Neuronal stem cell (in vitro differentiated cells): ENCODE results near the gene ENTHD1.

Experiments
- DNase-seq: peaks from one replicate; pipeline ENCODE4 v3.0.0-alpha.2; 2013; ENCODE audit warnings: low spot score
- H2AFZ ChIP-seq: one replicate; pipeline ENCODE4 v1.6.1; 2013; ENCODE audit warnings: mild to moderate bottlenecking, low read length, inconsistent platforms
- H2AK5ac ChIP-seq: 2 replicates; pipeline ENCODE4 v1.6.1; 2013; ENCODE audit warnings: low read depth, mild to moderate bottlenecking, inconsistent platforms, low read length, moderate library complexity, mixed read lengths
- H2BK120ac ChIP-seq: 2 replicates; pipeline ENCODE4 v1.6.1; 2013; ENCODE audit warnings: low read depth, mild to moderate bottlenecking, inconsistent platforms, low read length, moderate library complexity, mixed read lengths
- H2BK12ac ChIP-seq: one replicate; pipeline ENCODE4 v1.6.1; 2013; ENCODE audit warnings: low read length, inconsistent platforms
- H2BK15ac ChIP-seq: 2 replicates; pipeline ENCODE4 v1.6.1; 2013; ENCODE audit warnings: mild to moderate bottlenecking, low read length, inconsistent platforms, mixed read lengths
- H2BK5ac ChIP-seq: one replicate; pipeline ENCODE4 v1.6.1; 2013; ENCODE audit warnings: inconsistent platforms, mild to moderate bottlenecking, low read length, moderate library complexity
- H3K14ac ChIP-seq: one replicate; pipeline ENCODE4 v1.6.1; 2013; ENCODE audit warnings: low read length, inconsistent platforms
- H3K18ac ChIP-seq: 2 replicates; pipeline ENCODE4 v1.6.1; 2013; ENCODE audit warnings: low read length, inconsistent platforms
- H3K23ac ChIP-seq: 2 replicates; pipeline ENCODE4 v1.6.1; 2013; ENCODE audit warnings: low read depth, mild to moderate bottlenecking, mixed read lengths, low read length, inconsistent platforms; ENCODE audit not compliant: poor library complexity
- H3K27ac ChIP-seq: replicated peaks from 3 replicates; pipeline ENCODE4 v1.5.1; 2013; ENCODE audit warnings: low read length, inconsistent platforms
- H3K27me3 ChIP-seq, 3 experiments: 2 replicates each; pipeline ENCODE4 v1.6.1; 2013; ENCODE audit warnings: low read length in 3 of 3, mild to moderate bottlenecking in 2 of 3, inconsistent platforms in 1 of 3, low read depth in 1 of 3, mixed read lengths in 1 of 3, moderate library complexity in 1 of 3; ENCODE audit not compliant: control insufficient read depth in 3 of 3, insufficient read depth in 3 of 3
- H3K36me3 ChIP-seq, 2 donors: replicated peaks in 1 of 2; 2 replicates each; pipeline ENCODE4 v1.6.1; 2013; ENCODE audit warnings: low read length in 2 of 2; ENCODE audit not compliant: control insufficient read depth in 2 of 2, insufficient read depth in 2 of 2
- H3K4ac ChIP-seq: 2 replicates; pipeline ENCODE4 v1.6.1; 2013; ENCODE audit warnings: inconsistent platforms, mild to moderate bottlenecking, low read length, moderate library complexity
- H3K4me1 ChIP-seq, 2 donors: 1 replicate in 1 of 2; 2 replicates in 1 of 2; pipeline ENCODE4 v1.6.1; 2013; ENCODE audit warnings: low read length in 2 of 2, low read depth in 1 of 2; ENCODE audit not compliant: control insufficient read depth in 2 of 2, insufficient read depth in 1 of 2
- H3K4me2 ChIP-seq: one replicate; pipeline ENCODE4 v1.6.1; 2013; ENCODE audit warnings: mild to moderate bottlenecking, low read length, inconsistent platforms; ENCODE audit not compliant: insufficient read depth, poor library complexity, severe bottlenecking
- H3K4me3 ChIP-seq, 2 donors: 2 replicates each; pipeline ENCODE4 v1.5.1; 2013; ENCODE audit warnings: low read length in 2 of 2, mild to moderate bottlenecking in 2 of 2, inconsistent platforms in 1 of 2, moderate library complexity in 1 of 2
- H3K79me1 ChIP-seq: one replicate; pipeline ENCODE4 v1.6.1; 2013; ENCODE audit warnings: low read depth, mild to moderate bottlenecking, inconsistent platforms, low read length, moderate library complexity
- H3K9ac ChIP-seq: one replicate; pipeline ENCODE4 v1.6.1; 2013; ENCODE audit warnings: mild to moderate bottlenecking, low read depth, low read length, inconsistent platforms; ENCODE audit not compliant: poor library complexity
- H3K9me3 ChIP-seq, 2 donors: replicated peaks in 1 of 2; 2 replicates each; pipeline versions ENCODE3 to v1.6.1; 2013; ENCODE audit warnings: low read length in 2 of 2, mild to moderate bottlenecking in 2 of 2, inconsistent platforms in 1 of 2, low read depth in 1 of 2, mixed read lengths in 1 of 2, moderate library complexity in 1 of 2; ENCODE audit not compliant: control insufficient read depth in 2 of 2, insufficient read depth in 1 of 2
- H4K8ac ChIP-seq: one replicate; pipeline ENCODE4 v1.6.1; 2013; ENCODE audit warnings: low read depth, mild to moderate bottlenecking, inconsistent platforms, low read length, moderate library complexity
- H4K91ac ChIP-seq: one replicate; pipeline ENCODE4 v1.6.1; 2013; ENCODE audit warnings: low read length, low read depth, mild to moderate bottlenecking, inconsistent platforms; ENCODE audit not compliant: poor library complexity
- WGBS, 2 donors: extraction: QIAGEN DNeasy Blood & Tissue Kit; methylation state at CpG; one replicate each; pipeline ENCODE4 v1.1.7; 2013; ENCODE audit warnings: missing lambda C conversion rate in 2 of 2, mixed read lengths in 1 of 2; ENCODE audit not compliant: insufficient read length in 2 of 2, insufficient replicate concordance in 1 of 2; ENCODE audit errors: extremely low coverage in 2 of 2; 5-methylcytosine and 5-hydroxymethylcytosine counted together

Gene ENTHD1

DNA sequence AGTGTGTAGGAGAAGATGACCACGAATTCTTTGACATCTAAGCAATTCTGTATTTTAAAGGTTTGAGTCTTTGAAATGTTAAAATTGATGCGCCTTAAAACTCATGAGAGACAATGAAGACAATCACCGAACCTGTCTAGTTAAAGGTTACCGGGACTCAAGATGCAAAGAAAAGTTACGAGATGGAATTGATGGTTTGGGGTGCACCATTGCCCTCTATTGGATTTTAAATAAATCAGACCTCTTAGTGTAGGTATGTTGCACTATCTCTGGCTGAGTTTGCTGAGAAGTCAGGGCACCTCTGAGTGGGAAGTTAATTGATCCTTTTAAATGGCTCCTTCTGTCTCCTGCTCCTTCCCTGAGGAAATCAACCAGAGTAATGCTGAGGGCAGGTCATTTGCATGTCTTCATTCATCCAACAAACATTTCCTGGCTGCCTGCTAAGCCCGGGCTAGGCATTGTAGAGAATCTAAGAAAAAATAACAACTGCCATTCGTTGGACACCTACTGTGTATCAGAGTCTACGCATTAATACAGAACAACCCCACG lies 47.3 kb upstream of the ENTHD1 start:
- Histone ChIP-seq H3K27me3 (peaks cover 0 to 8% (median 0%) of the 10 kb centered on the region in 3 experiments), H3K23ac (no peak overlapping the region), H3K4me2 (no peak overlapping the region), H2BK12ac (no peak overlapping the region), H3K4ac (no peak overlapping the region), H4K8ac (no peak overlapping the region), H2AK5ac (no peak overlapping the region), H3K36me3 (no peaks in the 10 kb centered on the region), H2BK15ac (no peak overlapping the region), H2BK5ac (no peak overlapping the region), H3K9me3 (no peaks in the 10 kb centered on the region), H4K91ac (no peak overlapping the region), H3K9ac (no peak overlapping the region), H3K18ac (no peak overlapping the region), H3K14ac (no peak overlapping the region), H3K79me1 (no peaks in the 10 kb centered on the region), H3K4me1 (peaks cover 0 to 2% of the 10 kb centered on the region in 2 donors), H3K27ac (no peak overlapping the region), H2BK120ac (no peak overlapping the region), H3K4me3 (no peak overlapping the region), H2AFZ (no peak overlapping the region)
- WGBS, 2 donors = no CpG with 5 or more reads among the region's 9 CpGs
- DNase-seq = no peak

- Histone ChIP-seq H2BK12ac (no peak overlapping the region), H2BK15ac (no peak overlapping the region), H3K27me3 (peaks cover 0 to 10% (median 0%) of the 10 kb centered on the region in 3 experiments), H3K4me2 (no peak overlapping the region), H4K91ac (no peak overlapping the region), H3K79me1 (no peaks in the 10 kb centered on the region), H3K14ac (no peak overlapping the region), H2AK5ac (no peak overlapping the region), H3K4me3 (no peak overlapping the region), H3K4me1 (peaks cover 0 to 7% of the 10 kb centered on the region in 2 donors), H2BK120ac (no peak overlapping the region), H3K23ac (no peak overlapping the region), H4K8ac (no peak overlapping the region), H3K27ac (no peak overlapping the region), H3K36me3 (no peaks in the 10 kb centered on the region), H2AFZ (no peak overlapping the region), H3K18ac (no peak overlapping the region), H3K9me3 (no peaks in the 10 kb centered on the region), H3K4ac (no peak overlapping the region), H2BK5ac (no peak overlapping the region), H3K9ac (no peak overlapping the region)
- DNase-seq = no peak
- no CpG with 5 or more reads among the region's 3 CpGs for WGBS, 2 donors
These were observed 46.3 kb upstream of the ENTHD1 start for GRCh38 chr22:39939830-39940229.

GRCh38 chr22:39938509-39939111 lies 45.0 kb upstream of the ENTHD1 start:
- H3K4me2 ChIP-seq = no peak overlapping the region

GRCh38 chr22:39937906-39938305 lies 44.3 kb upstream of the ENTHD1 start:
- Histone ChIP-seq H3K14ac (no peak overlapping the region), H2BK15ac (no peak overlapping the region), H3K36me3 (no peaks in the 10 kb centered on the region), H2AK5ac (no peak overlapping the region), H4K8ac (no peak overlapping the region), H3K18ac (no peak overlapping the region), H2BK120ac (no peak overlapping the region), H3K4me2 (no peak overlapping the region), H2BK5ac (no peak overlapping the region), H3K27me3 (peaks cover 0 to 18% (median 0%) of the 10 kb centered on the region in 3 experiments), H2AFZ (no peak overlapping the region), H3K9me3 (no peaks in the 10 kb centered on the region), H3K4me3 (no peak overlapping the region), H3K4me1 (peaks cover 0 to 12% of the 10 kb centered on the region in 2 donors), H3K9ac (no peak overlapping the region), H3K4ac (no peak overlapping the region), H3K79me1 (no peaks in the 10 kb centered on the region), H3K23ac (no peak overlapping the region), H2BK12ac (no peak overlapping the region), H4K91ac (no peak overlapping the region), H3K27ac (no peak overlapping the region)
- DNase-seq = no peak
- WGBS, 2 donors = no CpG with 5 or more reads among the region's 3 CpGs

More at GRCh38 chr22:39938509-39939111, 45.0 kb upstream of the ENTHD1 start:
- H3K4me3 ChIP-seq = no peak overlapping the region
- H3K36me3 ChIP-seq = no peaks in the 10 kb centered on the region
- H3K9me3 ChIP-seq = no peaks in the 10 kb centered on the region
- H3K27ac ChIP-seq = no peak overlapping the region
- H3K79me1 ChIP-seq = no peaks in the 10 kb centered on the region
- no peak overlapping the region for H2AFZ ChIP-seq
- H3K4me1 ChIP-seq = peaks cover 0 to 10% of the 10 kb centered on the region in 2 donors
- H2BK5ac ChIP-seq = no peak overlapping the region
- H2BK12ac ChIP-seq = no peak overlapping the region
- peak overlapping the region; percentile 9 for H3K18ac ChIP-seq
- DNase-seq = no peak
- no peak overlapping the region for H2BK120ac ChIP-seq
- no peak overlapping the region for H3K23ac ChIP-seq
- H2AK5ac ChIP-seq = no peak overlapping the region
- H2BK15ac ChIP-seq = peak overlapping the region; percentile 34
- no peak overlapping the region for H4K8ac ChIP-seq
- no peak overlapping the region for H4K91ac ChIP-seq
- no peak overlapping the region for H3K4ac ChIP-seq
- WGBS, 2 donors = no CpG with 5 or more reads among the region's 14 CpGs
- H3K9ac ChIP-seq = no peak overlapping the region
- no peak overlapping the region for H3K14ac ChIP-seq
- peaks cover 0 to 18% (median 0%) of the 10 kb centered on the region in 3 experiments for H3K27me3 ChIP-seq
